GM19467 (cell line): ENCODE measurements around the gene CLEC16A.

Experiments
- ATAC-seq: cut with Tn5 transposase; IDR thresholded peaks from one replicate; pipeline ENCODE4 v1.9.1; 2021; ENCODE audit warnings: mild to moderate bottlenecking, moderate library complexity; ENCODE audit not compliant: unreplicated experiment

Gene CLEC16A

GRCh38 chr16:10944249-10945064 is at the start of gene CLEC16A:
Gene CLEC16A (plus strand): TSS chr16:10944564. CDS start chr16:10944718, 154 bp downstream.
- peak; percentile 65 for ATAC-seq

- ATAC-seq: no peak
Measured at GRCh38 chr16:10895053-10895946, 49.1 kb upstream of the CLEC16A start.

GRCh38 chr16:10896165-10896564 is 48.2 kb upstream of the CLEC16A start:
- ATAC-seq: no peak

GRCh38 chr16:10896723-10897122 is 47.6 kb upstream of the CLEC16A start:
- no peak for ATAC-seq

- ATAC-seq: peak; percentile 64
Measured at GRCh38 chr16:10897134-10897533, 47.2 kb upstream of the CLEC16A start.

- no peak for ATAC-seq
Measured at GRCh38 chr16:10902999-10903398, 41.4 kb upstream of the CLEC16A start.

GRCh38 chr16:10906482-10906881 is 37.9 kb upstream of the CLEC16A start:
- no peak for ATAC-seq

- ATAC-seq: no peak
Measured at GRCh38 chr16:10906914-10907756, 37.2 kb upstream of the CLEC16A start.

- ATAC-seq: no peak
Measured at GRCh38 chr16:10907757-10908045, 36.7 kb upstream of the CLEC16A start.

- no peak for ATAC-seq
Measured at GRCh38 chr16:10911267-10911666, 33.1 kb upstream of the CLEC16A start.

GRCh38 chr16:10916534-10916933 is 27.8 kb upstream of the CLEC16A start:
- no peak for ATAC-seq

GRCh38 chr16:10918294-10919002 is 25.9 kb upstream of the CLEC16A start:
- peak; percentile 62 for ATAC-seq

- no peak for ATAC-seq
Measured at GRCh38 chr16:10919003-10919351, 25.4 kb upstream of the CLEC16A start.

GRCh38 chr16:10920726-10921427 is 23.5 kb upstream of the CLEC16A start:
- no peak for ATAC-seq

- no peak for ATAC-seq
Measured at GRCh38 chr16:10921536-10922327, 22.6 kb upstream of the CLEC16A start.

- no peak for ATAC-seq
Measured at GRCh38 chr16:10922328-10923145, 21.8 kb upstream of the CLEC16A start.

- ATAC-seq: no peak
Measured at GRCh38 chr16:10923146-10923649, 21.2 kb upstream of the CLEC16A start.

GRCh38 chr16:10923650-10924214 is 20.6 kb upstream of the CLEC16A start:
- no peak for ATAC-seq
